ENCODE data around the gene LINGO3. TPM values are rescaled to one million over a fixed set of nuclear protein-coding genes. Genes with fewer than 3 reads are reported as not detected.
A peak's percentile ranks its signal among the peaks of the same experiment; 100 is the strongest.

The LINGO3 gene
- total and polyA plus RNA-seq, 2 of the 4 experiments (the other 2 are of a cell fraction) = not detected

- Histone ChIP-seq H3K56ac (ENCODE audit: extremely low read depth, insufficient read depth, low read length) (no peak overlapping the region), H4K8ac (ENCODE audit: low read depth in 2 of 2, low read length in 2 of 2) (no peak overlapping the region), H2BK15ac (ENCODE audit: low read depth, low read length) (no peak overlapping the region), H3K18ac (ENCODE audit: low read depth, low read length) (no peak overlapping the region), H2BK120ac (ENCODE audit: low read depth, low read length) (no peak overlapping the region), H2AK5ac (ENCODE audit: low read depth, low read length) (no peak overlapping the region), H3K27ac (ENCODE audit: insufficient read depth, low read length) (no peak overlapping the region), H3K9ac (ENCODE audit: low read depth, low read length) (no peak overlapping the region), H3K36me3 (ENCODE audit: control insufficient read depth, insufficient read depth, low read length) (peaks cover 17% of the 10 kb centered on the region), H4K20me1 (ENCODE audit: insufficient read depth, low read length) (peaks cover 28% of the 10 kb centered on the region), H3K4ac (ENCODE audit: low read depth, low read length) (no peak overlapping the region), H3K4me1 (ENCODE audit: control insufficient read depth, insufficient read depth, low read length) (no peaks in the 10 kb centered on the region), H3K23ac (ENCODE audit: low read depth, low read length) (no peak overlapping the region), H3K14ac (replicated peaks; ENCODE audit: low read depth, low read length) (no peak overlapping the region), H2AFZ (replicated peaks; ENCODE audit: low read length, poor library complexity) (no peak overlapping the region), H3K9me1 (ENCODE audit: insufficient read depth, low read length) (peaks cover 13% of the 10 kb centered on the region), H4K91ac (ENCODE audit: insufficient read depth, low read depth, low read length) (no peak overlapping the region), H3K4me2 (ENCODE audit: low read depth, low read length) (no peak overlapping the region), H3K4me3 (ENCODE audit: insufficient read depth, low read depth, low read length) (no peak overlapping the region), H2BK5ac (ENCODE audit: low read depth, low read length, poor library complexity, severe bottlenecking) (no peak overlapping the region), H3K79me1 (ENCODE audit: low read depth in 1 of 2, low read length in 2 of 2) (peaks cover 20 to 43% of the 10 kb centered on the region in 2 experiments), H3K9me3 (ENCODE audit: control insufficient read depth, insufficient read depth, low read length) (no peaks in the 10 kb centered on the region), H4K5ac (ENCODE audit: low read depth, low read length) (no peak overlapping the region), H3K27me3 (ENCODE audit: control insufficient read depth, insufficient read depth, low read length) (no peaks in the 10 kb centered on the region), H2AK9ac (replicated peaks; ENCODE audit: low read depth, low read length, poor library complexity) (no peak overlapping the region), H2BK20ac (ENCODE audit: low read depth, low read length) (no peak overlapping the region)
- TF ChIP-seq RAD21 (IDR thresholded peaks at IDR 0.05; ENCODE audit: low read length) (no peak), MAFK (IDR thresholded peaks at IDR 0.05; ENCODE audit: low read depth, low read length) (no peak), CTCF (conservative IDR thresholded peaks at IDR 0.05; ENCODE audit: low read depth, low read length) (0 out of 2 replicates have a peak, but pooled peaks have one; percentile 5), USF2 (IDR thresholded peaks at IDR 0.05; ENCODE audit: low read depth, low read length) (no peak), RCOR1 (IDR thresholded peaks at IDR 0.05; ENCODE audit: insufficient replicate concordance, low read length) (no peak), FOS (IDR thresholded peaks at IDR 0.05; ENCODE audit: low read depth, low read length) (no peak), POLR2A (IDR thresholded peaks at IDR 0.05; ENCODE audit: low read depth, low read length) (no peak), BHLHE40 (IDR thresholded peaks at IDR 0.05; ENCODE audit: low read depth, low read length) (no peak), CHD1 (IDR thresholded peaks at IDR 0.05; ENCODE audit: low read depth, low read length) (no peak)
- ATAC-seq (ENCODE audit: low read depth) = peak; percentile 27; the same call in 1 of the 2 replicates
- in situ Hi-C loops (cut with MboI; ENCODE audit: low sequenced_read_pairs) = no loop called here
- ChIA-PET POLR2A (ENCODE audit: unreplicated experiment) (no interaction called here), CTCF (no interaction called here)
- no CpG with 5 or more reads among the region's 19 CpGs for WGBS, 2 experiments (ENCODE audit: extremely low coverage in 2 of 2, insufficient read length in 1 of 2)
- peak; percentile 43 for DNase-seq
- no TSS peak for BruUV-seq (replicated peaks)
- dilution Hi-C loops (cut with HindIII; ENCODE audit: low sequenced_read_pairs, unreplicated experiment) = no loop called here
- intact Hi-C loops (cut with micrococcal nuclease) = no loop called here
These were observed 29.4 kb upstream of the LINGO3 start for GRCh38 chr19:2337329-2337707.
